Naive B cell (primary cell): ENCODE results near the gene SERPINA6. TPM values are rescaled to one million over a fixed set of nuclear protein-coding genes. Genes with fewer than 3 reads are reported as not detected.

Experiments used
- ATAC-seq, 2 donors: fragments of 150-1000 bp; cut with Tn5 transposase; 2 replicates each; pipeline ENCODE4 v1.10.0; 2021; ENCODE audit warnings: low read depth in 2 of 2, mild to moderate bottlenecking in 2 of 2, moderate library complexity in 2 of 2
- DNase-seq: peaks from one replicate; pipeline ENCODE4 v3.0.0; 2022
- H3K27ac Mint-ChIP-seq, 6 donors: one replicate each; pipeline ENCODE4 v1.8.0; 2020 to 2022; ENCODE audit warnings: mild to moderate bottlenecking in 6 of 6, mixed read lengths in 6 of 6, moderate library complexity in 5 of 6, inconsistent platforms in 2 of 6
- H3K27me3 Mint-ChIP-seq, 3 donors: one replicate each; pipeline ENCODE4 v1.8.0; 2021 to 2022; ENCODE audit warnings: mixed read lengths in 3 of 3, mild to moderate bottlenecking in 1 of 3
- H3K36me3 Mint-ChIP-seq, 2 donors: one replicate each; pipeline ENCODE4 v1.8.0; 2020 to 2022; ENCODE audit warnings: mixed read lengths in 2 of 2, inconsistent platforms in 1 of 2, mild to moderate bottlenecking in 1 of 2
- H3K4me1 Mint-ChIP-seq, 3 donors: one replicate each; pipeline ENCODE4 v1.8.0; 2020 to 2022; ENCODE audit warnings: mixed read lengths in 3 of 3, inconsistent platforms in 1 of 3, mild to moderate bottlenecking in 1 of 3, moderate library complexity in 1 of 3
- H3K4me3 Mint-ChIP-seq, 8 donors: one replicate each; pipeline ENCODE4 v1.8.0; 2020 to 2022; ENCODE audit warnings: mild to moderate bottlenecking in 8 of 8, mixed read lengths in 8 of 8, moderate library complexity in 8 of 8, inconsistent platforms in 2 of 8
- H3K9me3 Mint-ChIP-seq, 7 donors: one replicate each; pipeline ENCODE4 v1.8.0; 2020 to 2022; ENCODE audit warnings: mixed read lengths in 7 of 7, mild to moderate bottlenecking in 5 of 7, inconsistent platforms in 2 of 7, moderate library complexity in 1 of 7
- polyA plus RNA-seq, 6 donors: library from polyadenylated mRNA; unstranded; fragments of 300-500 nt; fragmentation: Illumina TruSeq; gene quantifications; one replicate each; pipeline ENCODE4 v1.2.3, GENCODE V29; 2021; ENCODE audit warnings: low read depth in 6 of 6

SERPINA6 gene
- polyA plus RNA-seq, 6 donors from 2014 or later, result not detected

DNA sequence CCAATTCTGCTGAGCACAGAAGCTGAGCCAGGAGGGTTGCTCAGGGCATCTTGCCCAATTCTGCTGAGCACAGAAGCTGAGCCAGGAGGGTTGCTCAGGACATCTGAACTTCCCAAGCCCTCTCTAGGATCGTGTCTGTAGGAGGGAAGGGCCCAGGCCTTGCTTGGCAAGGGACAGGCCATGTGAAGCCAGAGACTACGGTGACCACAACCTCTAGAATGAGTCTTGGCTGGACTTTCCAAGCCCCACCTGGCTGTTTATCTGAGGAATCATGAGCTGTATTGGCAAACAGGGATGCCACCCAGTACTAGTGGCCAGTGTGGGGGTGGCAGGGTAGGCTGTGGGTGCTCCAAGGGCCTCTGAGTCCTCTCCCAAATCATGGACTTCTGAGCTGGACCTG is 7.7 kb upstream of the SERPINA6 start:
- ATAC-seq, result no peak
- no peaks in the 10 kb centered on the region for H3K4me1 Mint-ChIP-seq
- peaks cover 9 to 19% (median 12%) of the 10 kb centered on the region in 3 donors for H3K27me3 Mint-ChIP-seq
- no peak overlapping the region for H3K27ac Mint-ChIP-seq
- peaks cover 0 to 10% (median 0%) of the 10 kb centered on the region in 7 donors for H3K9me3 Mint-ChIP-seq
- no peaks in the 10 kb centered on the region for H3K36me3 Mint-ChIP-seq
- no peak overlapping the region for H3K4me3 Mint-ChIP-seq
- no peak for DNase-seq

- no peak overlapping the region for H3K27ac Mint-ChIP-seq
- no peaks in the 10 kb centered on the region for H3K4me1 Mint-ChIP-seq
- peaks cover 5 to 23% (median 12%) of the 10 kb centered on the region in 3 donors for H3K27me3 Mint-ChIP-seq
- H3K9me3 Mint-ChIP-seq, result peaks cover 0 to 10% (median 0%) of the 10 kb centered on the region in 7 donors
- H3K36me3 Mint-ChIP-seq, result no peaks in the 10 kb centered on the region
- no peak overlapping the region for H3K4me3 Mint-ChIP-seq
- no peak for DNase-seq
- ATAC-seq, result no peak
Observed at GRCh38 chr14:94330432-94330831, 7.3 kb upstream of the SERPINA6 start.

GRCh38 chr14:94329857-94330256 is 6.7 kb upstream of the SERPINA6 start:
- peaks cover 0 to 19% (median 12%) of the 10 kb centered on the region in 3 donors for H3K27me3 Mint-ChIP-seq
- H3K4me1 Mint-ChIP-seq, result no peaks in the 10 kb centered on the region
- H3K36me3 Mint-ChIP-seq, result no peaks in the 10 kb centered on the region
- ATAC-seq (no peak), DNase-seq (no peak)
- H3K9me3 Mint-ChIP-seq, result peaks cover 0 to 10% (median 0%) of the 10 kb centered on the region in 7 donors
- H3K27ac Mint-ChIP-seq, result no peak overlapping the region
- H3K4me3 Mint-ChIP-seq, result no peak overlapping the region

- peaks cover 0 to 12% (median 11%) of the 10 kb centered on the region in 3 donors for H3K27me3 Mint-ChIP-seq
- no peak overlapping the region for H3K4me3 Mint-ChIP-seq
- peaks cover 0 to 10% (median 0%) of the 10 kb centered on the region in 7 donors for H3K9me3 Mint-ChIP-seq
- DNase-seq (no peak), ATAC-seq (no peak)
- no peaks in the 10 kb centered on the region for H3K36me3 Mint-ChIP-seq
- no peak overlapping the region for H3K27ac Mint-ChIP-seq
- H3K4me1 Mint-ChIP-seq, result no peaks in the 10 kb centered on the region
Observed at GRCh38 chr14:94328196-94328595, 5.1 kb upstream of the SERPINA6 start.

DNA sequence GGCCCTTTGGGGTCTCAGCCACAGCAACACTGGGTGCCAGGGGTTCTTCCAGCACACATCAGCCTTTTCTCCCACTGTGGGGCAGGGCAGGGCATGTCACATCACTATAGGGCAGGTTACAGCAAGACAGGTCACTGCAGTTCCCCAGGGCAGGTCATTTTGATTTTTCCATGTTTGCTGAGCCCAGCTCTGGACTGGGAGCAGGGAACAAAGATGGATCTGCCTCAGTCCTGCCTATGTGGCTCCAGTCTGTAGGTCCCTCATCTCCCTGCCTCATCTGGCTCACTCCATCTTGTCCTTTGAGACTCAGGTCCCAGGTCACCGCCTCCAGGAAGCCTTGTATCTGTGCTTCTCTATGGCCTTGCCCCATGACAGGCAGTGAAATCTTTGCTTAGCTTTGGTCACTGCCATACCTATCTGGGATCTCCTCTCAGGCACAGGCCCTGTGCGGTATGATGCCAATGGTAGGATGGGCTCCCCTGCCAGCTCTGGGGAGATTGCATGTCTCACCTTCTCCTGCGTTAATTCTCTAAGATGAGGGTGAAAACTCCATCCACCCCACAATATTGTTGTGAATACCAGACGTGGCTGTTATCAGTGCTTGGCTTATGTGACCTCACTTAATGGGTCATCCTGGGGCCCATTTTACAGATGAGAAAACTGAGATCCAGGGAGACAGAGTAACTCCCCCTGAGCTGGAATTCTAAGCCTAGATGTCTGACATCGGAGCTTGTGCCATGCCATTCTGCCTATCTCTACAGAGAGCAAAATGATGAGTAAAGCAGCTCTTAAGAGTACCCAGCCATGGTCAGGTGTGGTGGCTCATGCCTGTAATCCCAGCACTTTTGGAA is 1.5 kb downstream of the SERPINA6 start:
- no peak overlapping the region for H3K27ac Mint-ChIP-seq
- no peaks in the 10 kb centered on the region for H3K36me3 Mint-ChIP-seq
- ATAC-seq (no peak), DNase-seq (no peak)
- H3K27me3 Mint-ChIP-seq, result peaks cover 0 to 11% (median 7%) of the 10 kb centered on the region in 3 donors
- H3K4me3 Mint-ChIP-seq, result peak overlapping the region in 1 of 8 donors; percentile 10
- H3K4me1 Mint-ChIP-seq, result no peaks in the 10 kb centered on the region
- peaks cover 0 to 8% (median 4%) of the 10 kb centered on the region in 7 donors for H3K9me3 Mint-ChIP-seq

GRCh38 chr14:94320243-94320642 is 2.9 kb downstream of the SERPINA6 start:
- ATAC-seq, result peak in 1 of 2 donors; percentile 34
- Mint-ChIP-seq H3K9me3 (peaks cover 0 to 19% (median 6%) of the 10 kb centered on the region in 7 donors), H3K27ac (no peak overlapping the region), H3K36me3 (no peaks in the 10 kb centered on the region), H3K4me1 (no peaks in the 10 kb centered on the region), H3K4me3 (peak overlapping the region in 1 of 8 donors; percentile 6), H3K27me3 (peaks cover 0 to 11% (median 7%) of the 10 kb centered on the region in 3 donors)
- DNase-seq, result no peak

DNA sequence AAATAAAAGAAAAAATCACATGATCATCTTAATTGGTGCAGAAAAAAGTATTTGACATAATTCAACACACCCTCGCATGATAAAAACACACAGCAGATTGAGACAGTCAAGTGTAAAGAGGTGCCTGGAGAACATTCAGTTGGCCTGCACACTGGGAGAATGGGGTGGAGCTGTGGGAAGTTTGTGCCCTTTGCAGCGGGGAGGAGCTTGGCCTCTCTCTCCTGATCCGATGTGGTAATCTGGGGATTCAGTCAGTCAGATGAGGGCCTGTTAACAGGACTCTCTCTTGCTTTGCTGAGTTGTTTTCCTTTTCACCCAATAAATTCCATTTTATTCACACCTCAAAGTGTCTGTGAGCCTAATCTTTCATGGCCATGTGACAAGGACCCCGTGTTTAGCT is 5.9 kb downstream of the SERPINA6 start:
- Mint-ChIP-seq H3K36me3 (no peaks in the 10 kb centered on the region), H3K27ac (no peak overlapping the region), H3K4me3 (no peak overlapping the region), H3K4me1 (no peaks in the 10 kb centered on the region), H3K9me3 (peaks cover 4 to 28% (median 10%) of the 10 kb centered on the region in 7 donors), H3K27me3 (peaks cover 6 to 15% (median 7%) of the 10 kb centered on the region in 3 donors)
- DNase-seq, result no peak
- ATAC-seq, result no peak

GRCh38 chr14:94316692-94317091 is 6.4 kb downstream of the SERPINA6 start:
- Mint-ChIP-seq H3K9me3 (peaks cover 4 to 28% (median 10%) of the 10 kb centered on the region in 7 donors), H3K4me3 (no peak overlapping the region), H3K4me1 (no peaks in the 10 kb centered on the region), H3K27me3 (peaks cover 6 to 15% (median 7%) of the 10 kb centered on the region in 3 donors), H3K36me3 (no peaks in the 10 kb centered on the region), H3K27ac (no peak overlapping the region)
- no peak for ATAC-seq
- DNase-seq, result no peak

DNA sequence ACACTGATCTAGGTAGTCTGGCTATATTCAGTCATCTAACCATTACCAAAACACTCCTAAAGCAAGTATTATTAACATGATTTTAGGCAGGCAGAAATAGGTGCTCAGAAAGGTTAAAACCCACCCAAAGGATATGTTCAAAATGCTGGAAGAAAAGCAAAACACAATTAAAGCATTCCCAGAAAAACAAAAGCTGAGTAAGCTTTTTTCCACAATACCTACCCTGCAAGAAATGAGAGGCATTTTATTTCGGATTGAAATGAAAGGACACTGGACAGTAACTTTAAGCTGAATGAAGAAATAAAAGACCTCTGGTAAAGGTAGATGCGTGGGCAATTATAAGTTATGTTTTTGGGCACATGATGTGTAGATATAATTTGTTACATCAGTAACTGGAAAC is 8.2 kb downstream of the SERPINA6 start:
- Mint-ChIP-seq H3K36me3 (no peaks in the 10 kb centered on the region), H3K27ac (no peak overlapping the region), H3K4me3 (no peak overlapping the region), H3K9me3 (peaks cover 4 to 28% (median 10%) of the 10 kb centered on the region in 7 donors), H3K4me1 (no peaks in the 10 kb centered on the region), H3K27me3 (peaks cover 0 to 15% (median 6%) of the 10 kb centered on the region in 3 donors)
- no peak for DNase-seq
- no peak for ATAC-seq

DNA sequence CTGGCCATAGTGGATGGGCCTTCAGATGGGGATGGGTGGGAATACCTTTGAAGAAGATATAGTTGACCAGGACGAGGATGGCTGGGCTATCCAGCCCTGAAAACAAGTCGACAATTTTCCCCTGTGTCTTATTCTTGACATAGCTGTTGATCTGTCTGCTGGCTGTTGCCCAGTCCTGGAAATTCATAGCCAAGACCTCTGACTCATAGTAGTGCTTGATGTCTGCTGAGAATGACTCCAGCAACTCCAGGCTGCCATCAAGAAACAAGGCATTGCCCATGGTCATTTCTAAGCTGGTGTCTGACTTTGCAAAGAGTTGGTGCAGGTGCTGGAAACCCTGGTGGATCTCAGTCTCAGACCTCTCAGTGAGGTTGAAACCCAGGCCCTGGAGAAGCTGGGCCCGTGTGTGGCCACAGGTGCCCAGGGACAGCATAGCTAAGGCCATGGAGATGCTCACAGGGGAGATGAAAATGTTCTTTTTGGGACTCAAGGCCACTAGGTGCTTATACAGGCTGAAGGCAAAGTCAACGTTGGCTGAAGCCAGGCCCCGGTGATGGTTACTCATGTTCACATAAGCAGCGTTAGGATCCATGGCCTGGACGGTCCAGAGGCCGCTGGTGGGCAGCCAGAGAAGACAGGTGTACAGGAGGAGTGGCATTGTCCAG is 9.0 kb downstream of the SERPINA6 start:
- ATAC-seq (no peak), DNase-seq (no peak)
- Mint-ChIP-seq H3K36me3 (peaks cover 0 to under 1% of the 10 kb centered on the region in 2 donors), H3K9me3 (peaks cover 4 to 30% (median 8%) of the 10 kb centered on the region in 7 donors), H3K27me3 (peaks cover under 1 to 10% (median 6%) of the 10 kb centered on the region in 3 donors), H3K4me3 (no peak overlapping the region), H3K4me1 (no peaks in the 10 kb centered on the region), H3K27ac (no peak overlapping the region)

- H3K27ac Mint-ChIP-seq, result no peak overlapping the region
- H3K9me3 Mint-ChIP-seq, result peaks cover 14 to 40% (median 20%) of the 10 kb centered on the region in 7 donors
- peaks cover 0 to 15% of the 10 kb centered on the region in 2 donors for H3K36me3 Mint-ChIP-seq
- ATAC-seq (no peak), DNase-seq (no peak)
- peaks cover 9 to 13% (median 10%) of the 10 kb centered on the region in 3 donors for H3K27me3 Mint-ChIP-seq
- H3K4me1 Mint-ChIP-seq, result no peaks in the 10 kb centered on the region
- no peak overlapping the region for H3K4me3 Mint-ChIP-seq
Observed at GRCh38 chr14:94312481-94313246, 10.5 kb downstream of the SERPINA6 start.

DNA sequence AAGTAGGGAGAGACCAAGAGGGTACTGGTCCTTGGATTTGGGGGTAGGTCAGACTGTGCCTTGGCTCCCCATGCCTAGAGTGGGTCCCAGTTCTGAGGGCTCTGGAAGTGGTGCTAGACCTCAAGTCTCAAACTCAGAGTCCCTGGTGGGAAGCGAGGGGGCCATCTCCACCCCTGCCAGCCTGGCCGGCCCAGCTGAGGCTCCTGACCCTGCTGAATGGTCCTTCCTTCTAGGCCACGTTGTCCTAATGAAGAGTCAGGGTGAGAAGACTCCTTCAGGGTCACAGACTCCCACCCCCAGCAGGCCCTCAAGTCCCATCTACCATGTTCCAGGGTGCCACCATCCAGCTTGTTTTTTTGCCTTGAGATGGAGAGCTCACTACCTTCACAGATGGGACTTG is 12.9 kb downstream of the SERPINA6 start:
- no peaks in the 10 kb centered on the region for H3K4me1 Mint-ChIP-seq
- H3K36me3 Mint-ChIP-seq, result peaks cover 0 to 15% of the 10 kb centered on the region in 2 donors
- ATAC-seq (no peak), DNase-seq (no peak)
- H3K27me3 Mint-ChIP-seq, result peaks cover 5 to 13% (median 9%) of the 10 kb centered on the region in 3 donors
- H3K4me3 Mint-ChIP-seq, result no peak overlapping the region
- no peak overlapping the region for H3K27ac Mint-ChIP-seq
- peaks cover 14 to 37% (median 22%) of the 10 kb centered on the region in 7 donors for H3K9me3 Mint-ChIP-seq

GRCh38 chr14:94309721-94310120 is 13.4 kb downstream of the SERPINA6 start:
- Mint-ChIP-seq H3K27me3 (peaks cover 5 to 12% (median 9%) of the 10 kb centered on the region in 3 donors), H3K4me1 (no peaks in the 10 kb centered on the region), H3K27ac (no peak overlapping the region), H3K4me3 (no peak overlapping the region), H3K9me3 (peaks cover 14 to 32% (median 22%) of the 10 kb centered on the region in 7 donors), H3K36me3 (peaks cover 0 to 15% of the 10 kb centered on the region in 2 donors)
- no peak for ATAC-seq
- no peak for DNase-seq
